ENCODE measurements around the gene NAXE. TPM values are rescaled to one million over a fixed set of nuclear protein-coding genes. Genes with fewer than 3 reads are reported as not detected.

Gene NAXE
- total RNA-seq, 1 experiment from 2014 or later = 90.3 TPM

GRCh38 chr1:156622581-156623297 lies 31.2 kb downstream of the NAXE start:
- no peak overlapping the region for H2AFZ ChIP-seq
- peak in 1 of 2 experiments; percentile 66 for DNase-seq
- peaks cover 34% of the 10 kb centered on the region for H3K27me3 ChIP-seq (ENCODE audit: insufficient read depth, low read depth)
- no peaks in the 10 kb centered on the region for H3K9me2 ChIP-seq (ENCODE audit: insufficient read depth)
- no TSS peak for BruUV-seq (replicated peaks)
- intact Hi-C loops (cut with micrococcal nuclease; ENCODE audit: unreplicated experiment) = loop anchor here (10.0 kb wide), 1 partner anchor 302 kb away; the partner anchor contains the start of gene LRRC71
- peaks cover 14% of the 10 kb centered on the region for H3K4me1 ChIP-seq (replicated peaks; ENCODE audit: insufficient read depth)
- ChIA-PET CTCF (interaction anchor here (0.6 to 0.7 kb wide), 2 partner anchors 33 to 237 kb away, joined by 6 to 8 read pairs; no protein-coding TSS in a partner anchor), POLR2A (ENCODE audit: unreplicated experiment) (interaction anchor here (0.6 kb wide), 1 partner anchor 40 kb away, joined by 3 read pairs; no protein-coding TSS in a partner anchor)
- no peaks in the 10 kb centered on the region for H3K9me3 ChIP-seq (ENCODE audit: insufficient read depth, low read depth)
- peak overlapping the region; percentile 40 for H3K4me2 ChIP-seq
- H3K79me2 ChIP-seq (ENCODE audit: low read depth) = no peaks in the 10 kb centered on the region
- no peaks in the 10 kb centered on the region; the same call in 1 of the 2 replicates for H4K20me1 ChIP-seq (ENCODE audit: insufficient read depth)
- TF ChIP-seq CTCF (conservative IDR thresholded peaks at IDR 0.05) (no peak), EZH2 (IDR thresholded peaks at IDR 0.05; ENCODE audit: low read depth) (no peak)
- no peak overlapping the region for H3K4me3 ChIP-seq
- no peak overlapping the region for H3K27ac ChIP-seq
- peaks cover 14% of the 10 kb centered on the region; the same call in 1 of the 2 replicates for H3F3A ChIP-seq (ENCODE audit: insufficient read depth, low read depth)
- no peaks in the 10 kb centered on the region for H3K36me3 ChIP-seq (ENCODE audit: low read depth)

- peak overlapping the region; percentile 48; the same call in 1 of the 2 replicates for H3K4me3 ChIP-seq
- no peaks in the 10 kb centered on the region for H3K79me2 ChIP-seq (ENCODE audit: low read depth)
- DNase-seq = peak in 1 of 2 experiments; percentile 35
- no peaks in the 10 kb centered on the region for H3K36me3 ChIP-seq (ENCODE audit: low read depth)
- ChIA-PET CTCF (interaction anchor here (0.6 to 1.0 kb wide), 5 partner anchors 12 to 304 kb away, joined by 3 to 9 read pairs (median 7); partner anchors contain the start of gene NES), POLR2A (ENCODE audit: unreplicated experiment) (no interaction called here)
- TF ChIP-seq CTCF (conservative IDR thresholded peaks at IDR 0.05) (peak; percentile 32; the same call in 1 of the 2 replicates), EZH2 (IDR thresholded peaks at IDR 0.05; ENCODE audit: low read depth) (no peak)
- H3K9me3 ChIP-seq (ENCODE audit: insufficient read depth, low read depth) = no peaks in the 10 kb centered on the region
- H3K9me2 ChIP-seq (ENCODE audit: insufficient read depth) = no peaks in the 10 kb centered on the region
- H3K4me1 ChIP-seq (replicated peaks; ENCODE audit: insufficient read depth) = peaks cover 14% of the 10 kb centered on the region
- no peak overlapping the region for H3K27ac ChIP-seq
- H4K20me1 ChIP-seq (ENCODE audit: insufficient read depth) = no peaks in the 10 kb centered on the region
- intact Hi-C loops (cut with micrococcal nuclease; ENCODE audit: unreplicated experiment) = loop anchor here (10.0 kb wide), 1 partner anchor 301 kb away; the partner anchor contains the start of gene LRRC71
- peak overlapping the region; percentile 74 for H3K4me2 ChIP-seq
- BruUV-seq (replicated peaks) = no TSS peak
- H3F3A ChIP-seq (ENCODE audit: insufficient read depth, low read depth) = peaks cover 9% of the 10 kb centered on the region
- H3K27me3 ChIP-seq (ENCODE audit: insufficient read depth, low read depth) = peaks cover 27% of the 10 kb centered on the region; the same call in 1 of the 2 replicates
- peak overlapping the region; percentile 62 for H2AFZ ChIP-seq
Measured at GRCh38 chr1:156623946-156624813, 32.6 kb downstream of the NAXE start.
